ENCODE data around the gene ABCB4. TPM values are rescaled to one million over a fixed set of nuclear protein-coding genes. Genes with fewer than 3 reads are reported as not detected.

The ABCB4 gene
- 0.25 and 0.44 TPM in 2 replicates for total RNA-seq

DNA sequence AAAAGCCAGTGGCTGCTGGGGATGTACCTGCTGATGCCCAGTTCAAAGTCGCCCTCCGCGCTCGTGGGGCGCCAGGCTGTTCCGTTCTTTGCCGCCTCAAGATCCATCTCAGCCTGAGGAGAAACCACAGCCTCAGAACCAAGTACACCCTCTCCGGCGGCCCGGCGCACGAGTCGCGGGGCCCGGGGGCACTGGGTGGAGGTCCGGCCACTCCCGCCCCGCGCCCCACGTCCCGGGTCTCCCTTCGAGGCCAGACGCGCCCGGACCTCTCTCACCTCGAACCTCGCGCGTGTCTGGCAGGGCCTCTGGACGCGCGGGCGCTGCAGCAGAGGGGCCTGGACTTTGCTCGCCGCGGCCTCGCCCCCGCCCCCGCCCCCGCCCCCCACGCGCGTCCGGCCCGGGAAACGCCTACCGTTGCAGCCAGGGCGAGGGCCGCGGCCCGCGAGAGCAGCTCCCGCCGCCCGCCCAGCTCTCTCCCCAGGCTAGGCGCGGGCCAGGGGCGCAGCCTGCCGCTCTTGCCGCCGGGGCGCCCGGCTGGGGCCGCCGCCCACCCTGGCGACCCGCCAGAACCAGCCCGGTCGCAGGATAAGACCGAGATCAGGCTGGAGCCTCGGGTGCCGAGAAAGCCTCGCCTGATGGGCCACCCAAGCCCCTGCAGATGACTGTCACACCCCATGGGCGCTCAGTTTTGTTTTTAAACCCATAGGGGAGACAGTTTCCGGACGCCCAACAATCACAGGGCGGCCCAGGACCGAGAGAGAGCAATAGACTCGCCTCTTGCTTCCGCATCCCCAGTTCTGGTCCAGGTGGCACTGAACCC, at the start of gene ABCB4:
Gene ABCB4 (minus strand): TSS at position 322 of the 820 bp plus-strand sequence. CDS start 215 bp downstream, at position 107.

Other genes with a start within 250 kb of the ABCB4 start
- gene CROT, start 130.0 kb downstream of the ABCB4 start, total RNA-seq: 13.4 and 15.2 TPM in 2 replicates
- gene ABCB1, start 125.2 kb upstream of the ABCB4 start, total RNA-seq: 0.50 and 1.3 TPM in 2 replicates
- 0.12 and 0.55 TPM in 2 replicates for gene RUNDC3B, start 152.7 kb upstream of the ABCB4 start, total RNA-seq